ENCODE measurements around the gene MACIR.

MACIR gene

GRCh38 chr5:103228588-103228987, 30.0 kb upstream of the MACIR start:
- no peak for DNase-seq
- TF ChIP-seq GATA1 (IDR thresholded peaks at IDR 0.05; ENCODE audit: low read depth, low read length): no peak
- no peak for TF ChIP-seq POLR2A (IDR thresholded peaks at IDR 0.05; ENCODE audit: low read length)

GRCh38 chr5:103232393-103232999, 26.1 kb upstream of the MACIR start:
- DNase-seq: peak; percentile 54 to 67
- TF ChIP-seq GATA1 (IDR thresholded peaks at IDR 0.05; ENCODE audit: low read depth, low read length) (no peak), POLR2A (IDR thresholded peaks at IDR 0.05; ENCODE audit: low read length) (no peak)

- no peak for DNase-seq
- TF ChIP-seq POLR2A (IDR thresholded peaks at IDR 0.05; ENCODE audit: low read length) (no peak), GATA1 (IDR thresholded peaks at IDR 0.05; ENCODE audit: low read depth, low read length) (no peak)
These were observed 24.2 kb upstream of the MACIR start for GRCh38 chr5:103234239-103234975.

- DNase-seq: no peak
- TF ChIP-seq POLR2A (IDR thresholded peaks at IDR 0.05; ENCODE audit: low read length) (no peak), GATA1 (IDR thresholded peaks at IDR 0.05; ENCODE audit: low read depth, low read length) (no peak)
These were observed 22.7 kb upstream of the MACIR start for GRCh38 chr5:103235891-103236290.

- DNase-seq: no peak
- TF ChIP-seq POLR2A (IDR thresholded peaks at IDR 0.05; ENCODE audit: low read length) (no peak), GATA1 (IDR thresholded peaks at IDR 0.05; ENCODE audit: low read depth, low read length) (no peak)
These were observed 20.8 kb upstream of the MACIR start for GRCh38 chr5:103237778-103238177.

GRCh38 chr5:103243665-103244064, 14.9 kb upstream of the MACIR start:
- TF ChIP-seq POLR2A (IDR thresholded peaks at IDR 0.05; ENCODE audit: low read length) (no peak), GATA1 (IDR thresholded peaks at IDR 0.05; ENCODE audit: low read depth, low read length) (no peak)

GRCh38 chr5:103244398-103244797, 14.2 kb upstream of the MACIR start:
- DNase-seq: no peak
- TF ChIP-seq POLR2A (IDR thresholded peaks at IDR 0.05; ENCODE audit: low read length) (no peak), GATA1 (IDR thresholded peaks at IDR 0.05; ENCODE audit: low read depth, low read length) (no peak)

More at GRCh38 chr5:103243665-103244064, 14.9 kb upstream of the MACIR start:
- DNase-seq: no peak

GRCh38 chr5:103245761-103246160, 12.8 kb upstream of the MACIR start:
- DNase-seq: no peak
- TF ChIP-seq POLR2A (IDR thresholded peaks at IDR 0.05; ENCODE audit: low read length) (no peak), GATA1 (IDR thresholded peaks at IDR 0.05; ENCODE audit: low read depth, low read length) (no peak)

GRCh38 chr5:103247118-103247517, 11.4 kb upstream of the MACIR start:
- DNase-seq: no peak
- no peak for TF ChIP-seq POLR2A (IDR thresholded peaks at IDR 0.05; ENCODE audit: low read length)
- no peak for TF ChIP-seq GATA1 (IDR thresholded peaks at IDR 0.05; ENCODE audit: low read depth, low read length)

- TF ChIP-seq POLR2A (IDR thresholded peaks at IDR 0.05; ENCODE audit: low read length) (no peak), GATA1 (IDR thresholded peaks at IDR 0.05; ENCODE audit: low read depth, low read length) (no peak)
These were observed 9.5 kb upstream of the MACIR start for GRCh38 chr5:103249068-103249467.

GRCh38 chr5:103254921-103255320, 3.6 kb upstream of the MACIR start:
- TF ChIP-seq POLR2A (IDR thresholded peaks at IDR 0.05; ENCODE audit: low read length) (no peak), GATA1 (IDR thresholded peaks at IDR 0.05; ENCODE audit: low read depth, low read length) (no peak)

More at GRCh38 chr5:103249068-103249467, 9.5 kb upstream of the MACIR start:
- no peak for DNase-seq

GRCh38 chr5:103255691-103256090, 2.9 kb upstream of the MACIR start:
- no peak for DNase-seq
- TF ChIP-seq POLR2A (IDR thresholded peaks at IDR 0.05; ENCODE audit: low read length): no peak
- no peak for TF ChIP-seq GATA1 (IDR thresholded peaks at IDR 0.05; ENCODE audit: low read depth, low read length)

More at GRCh38 chr5:103254921-103255320, 3.6 kb upstream of the MACIR start:
- no peak for DNase-seq

- DNase-seq: no peak
- TF ChIP-seq GATA1 (IDR thresholded peaks at IDR 0.05; ENCODE audit: low read depth, low read length) (no peak), POLR2A (IDR thresholded peaks at IDR 0.05; ENCODE audit: low read length) (no peak)
These were observed 2.4 kb upstream of the MACIR start for GRCh38 chr5:103256178-103256577.

- DNase-seq: peak; percentile 94 to 95
- TF ChIP-seq GATA1 (IDR thresholded peaks at IDR 0.05; ENCODE audit: low read depth, low read length): no peak
- peak; percentile 64 for TF ChIP-seq POLR2A (IDR thresholded peaks at IDR 0.05; ENCODE audit: low read length)
These were observed 568 bp downstream of the MACIR start for GRCh38 chr5:103258957-103259704.

Measured in erythroblast (primary cell).